NCI-H1092 (cell line): ENCODE measurements around the gene IMPACT.

Experiments
- DNase-seq: peaks from one replicate; lab custom pipeline; 2025; lab: John Stamatoyannopoulos, UW

IMPACT gene

DNA sequence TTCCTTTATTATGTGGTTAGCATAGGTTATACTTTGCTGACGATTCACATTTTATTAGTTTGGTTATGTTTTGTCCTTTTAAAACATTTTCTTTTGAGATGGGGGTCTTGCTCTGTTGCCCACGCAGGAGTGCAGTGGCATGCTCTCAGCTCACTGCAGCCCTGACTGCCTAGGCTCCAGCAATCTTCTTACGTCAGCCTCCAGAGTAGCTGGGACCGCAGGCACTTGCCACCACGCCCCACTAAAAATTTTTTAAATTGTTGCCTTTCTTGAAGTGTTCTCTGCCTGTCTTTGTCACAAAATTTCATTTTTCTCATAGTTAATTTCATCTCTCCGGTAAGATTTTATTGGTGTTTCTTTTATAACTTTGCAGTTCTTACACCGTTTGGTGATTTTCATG lies 52.9 kb downstream of the IMPACT start:
- DNase-seq = no peak

DNA sequence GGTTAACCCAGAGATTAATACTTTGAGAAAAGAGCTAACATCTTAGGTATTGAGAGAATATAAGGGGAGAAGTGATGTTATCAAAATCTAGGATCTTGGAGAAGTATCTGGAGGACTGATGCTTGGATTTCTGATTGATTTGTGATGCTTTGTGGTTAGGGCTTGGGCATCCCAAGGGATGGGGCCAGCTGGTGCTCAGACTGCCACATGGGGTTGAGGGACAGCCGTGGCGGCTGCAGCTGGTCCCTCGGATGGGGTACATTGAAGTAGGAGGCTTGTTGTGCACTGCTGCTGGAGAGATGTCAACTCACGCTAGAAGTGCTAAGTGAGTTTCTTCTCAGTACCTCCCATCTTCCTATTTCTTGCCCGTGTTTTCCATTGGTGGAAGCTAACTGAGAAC lies 56.4 kb downstream of the IMPACT start:
- DNase-seq = no peak

DNA sequence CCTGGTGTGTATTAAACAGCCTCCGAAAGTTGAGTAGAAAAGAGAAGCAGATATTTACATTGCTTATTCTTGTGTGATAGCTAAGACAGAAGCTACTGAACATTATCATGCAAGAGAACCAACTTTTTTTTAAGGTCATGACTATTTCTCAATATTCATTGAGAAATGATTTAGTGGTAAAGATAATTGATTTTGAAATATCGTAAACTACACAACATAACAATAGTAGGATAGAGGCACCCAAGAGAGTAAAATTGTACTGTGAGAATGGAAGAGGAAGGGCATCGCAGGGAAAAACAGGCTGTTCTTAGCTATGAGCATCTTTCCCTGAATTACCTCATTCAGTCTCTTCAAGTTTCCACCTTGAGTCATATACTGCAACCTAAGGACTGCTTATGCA lies 59.2 kb downstream of the IMPACT start:
- no peak for DNase-seq

DNA sequence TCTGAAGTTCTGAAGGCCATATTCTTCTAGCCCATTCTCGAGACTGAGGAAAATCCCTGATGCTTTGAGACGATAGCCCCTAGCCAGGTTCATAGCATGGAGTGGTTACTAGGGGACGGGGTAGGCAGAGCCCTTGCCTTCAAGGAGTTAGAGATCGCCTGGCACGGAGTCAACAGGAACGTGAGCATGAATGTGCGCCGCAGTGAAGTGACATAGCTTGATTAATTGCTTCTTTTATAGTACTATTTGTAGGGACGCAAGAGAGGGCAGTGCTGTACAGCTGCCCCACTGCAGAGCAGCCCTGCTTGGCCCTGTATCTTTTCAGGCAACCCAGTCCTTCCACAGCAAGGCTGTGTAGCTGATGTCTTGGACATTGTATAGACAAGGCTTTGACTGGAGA lies 60.2 kb downstream of the IMPACT start:
- no peak for DNase-seq

- peak; percentile 21 for DNase-seq
Observed at GRCh38 chr18:24488824-24489493, 62.5 kb downstream of the IMPACT start.

DNA sequence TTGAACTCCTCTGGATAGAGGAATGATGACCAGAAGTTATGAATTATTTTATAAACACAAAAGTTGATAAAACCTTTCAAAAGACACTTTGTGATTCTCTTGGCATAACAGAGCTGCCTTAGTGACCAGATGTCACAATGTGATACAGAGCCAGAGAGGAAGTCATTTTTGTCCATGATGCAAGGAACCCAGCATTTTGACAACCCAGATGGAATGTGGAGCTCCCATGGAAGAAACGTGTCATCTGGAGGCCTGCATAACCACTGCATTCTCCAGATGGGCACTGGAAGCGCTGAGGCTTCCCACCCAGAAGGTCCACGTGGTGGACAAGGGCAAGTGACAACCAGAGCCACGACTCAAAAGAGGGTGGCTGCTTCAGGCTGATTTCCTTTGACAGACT lies 64.1 kb downstream of the IMPACT start:
- DNase-seq = no peak

- peak; percentile 27 for DNase-seq
Observed at GRCh38 chr18:24491927-24492834, 65.7 kb downstream of the IMPACT start.

GRCh38 chr18:24494586-24494985 lies 68.1 kb downstream of the IMPACT start:
- DNase-seq = no peak

GRCh38 chr18:24497031-24497754 lies 70.7 kb downstream of the IMPACT start:
- DNase-seq = no peak

GRCh38 chr18:24499814-24500213 lies 73.3 kb downstream of the IMPACT start:
- DNase-seq = no peak

DNA sequence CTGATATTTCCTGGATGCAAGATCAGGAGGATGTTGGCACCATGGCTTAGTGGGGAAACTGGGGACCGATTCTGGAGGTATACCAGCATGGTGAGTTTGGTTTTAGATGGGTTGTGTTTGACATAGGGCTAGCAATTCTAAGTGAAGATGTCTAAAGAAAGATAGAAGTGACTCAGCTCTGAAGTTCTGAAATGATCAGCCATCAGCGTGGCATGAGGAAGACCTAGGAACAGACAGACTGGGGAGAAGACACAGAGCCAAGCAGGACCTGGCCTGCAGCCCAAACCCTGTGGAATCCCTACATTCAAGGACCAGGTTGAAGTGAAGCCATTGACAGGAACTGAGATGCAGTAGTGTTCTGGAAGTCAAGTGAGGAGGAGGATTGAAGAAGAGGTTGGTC lies 73.7 kb downstream of the IMPACT start:
- no peak for DNase-seq

DNA sequence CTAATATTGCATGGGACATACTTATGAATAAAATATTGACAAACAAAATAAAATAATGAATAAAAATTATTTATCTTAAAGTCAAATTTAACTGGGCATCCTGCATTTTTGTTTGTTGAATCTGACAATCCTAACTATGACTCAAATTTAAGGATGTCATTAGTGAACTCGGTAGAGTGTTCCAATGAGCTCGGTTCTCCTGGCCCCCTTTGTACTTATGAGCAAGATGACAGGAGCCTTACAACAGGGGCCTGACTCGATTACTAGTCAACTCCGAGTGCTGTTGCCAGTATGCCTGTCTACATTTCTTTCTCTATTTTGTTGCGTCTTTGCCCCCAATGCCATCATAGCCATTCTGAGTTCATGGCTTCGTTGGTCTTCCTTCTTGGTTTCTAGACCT lies 74.3 kb downstream of the IMPACT start:
- DNase-seq = no peak

GRCh38 chr18:24502667-24503523 lies 76.4 kb downstream of the IMPACT start:
- no peak for DNase-seq
